Mucosa of rectum (tissue), 2 donors: ENCODE data around the gene ATRIP.
A peak's percentile ranks its signal among the peaks of the same experiment; 100 is the strongest.
"Not testable (repeated sequence)": the region's sequence is repeated elsewhere in the genome, so short reads cannot be mapped to it uniquely, and the experiment has no call there.

ENCODE experiments used
- H3K27ac ChIP-seq, 2 donors: one replicate each; pipeline ENCODE4 v1.7.0; 2013; ENCODE audit warnings: inconsistent platforms in 2 of 2, low read depth in 2 of 2, low read length in 2 of 2
- H3K27me3 ChIP-seq, 2 donors: one replicate each; pipeline ENCODE4 v1.7.0; 2013; ENCODE audit warnings: low read length in 2 of 2; ENCODE audit not compliant: control insufficient read depth in 2 of 2, insufficient read depth in 2 of 2
- H3K36me3 ChIP-seq, 2 donors: one replicate each; pipeline ENCODE4 v1.7.0; 2013; ENCODE audit warnings: low read length in 2 of 2; ENCODE audit not compliant: control insufficient read depth in 2 of 2, insufficient read depth in 2 of 2
- H3K4me1 ChIP-seq, 2 donors: one replicate each; pipeline ENCODE4 v1.7.0; 2013; ENCODE audit warnings: low read length in 2 of 2, mild to moderate bottlenecking in 1 of 2; ENCODE audit not compliant: control insufficient read depth in 2 of 2, insufficient read depth in 2 of 2
- H3K4me3 ChIP-seq, 2 donors: one replicate each; pipeline ENCODE4 v1.7.0; 2013; ENCODE audit warnings: low read length in 2 of 2
- H3K9ac ChIP-seq, 2 donors: one replicate each; pipeline ENCODE4 v1.7.0; 2013; ENCODE audit warnings: low read length in 2 of 2, low read depth in 1 of 2, mild to moderate bottlenecking in 1 of 2
- H3K9me3 ChIP-seq, 2 donors: one replicate each; pipeline ENCODE4 v1.7.0; 2013; ENCODE audit warnings: low read length in 2 of 2; ENCODE audit not compliant: control insufficient read depth in 2 of 2
- donor health status: healthy.
- donor health status: Normal muscosa, but diverticular disease.

Gene ATRIP

GRCh38 chr3:48446425-48447193 lies at the start of gene ATRIP:
Gene ATRIP (plus strand): TSS chr3:48446737. CDS start chr3:48446846, 109 bp downstream.
- peaks cover 18 to 19% of the 10 kb centered on the region in 2 donors for H3K4me1 ChIP-seq
- H3K9ac ChIP-seq, result peak within 1 kb of the TSS; percentile 89 to 95
- H3K27me3 ChIP-seq, result no peaks in the 10 kb centered on the region
- H3K4me3 ChIP-seq, result peak within 1 kb of the TSS; percentile 87 to 96
- peak within 1 kb of the TSS; percentile 85 to 91 for H3K27ac ChIP-seq
- peaks cover 5 to 18% of the 10 kb centered on the region in 2 donors for H3K36me3 ChIP-seq
- H3K9me3 ChIP-seq, result no peaks in the 10 kb centered on the region

GRCh38 chr3:48397767-48398681 lies 48.5 kb upstream of the ATRIP start:
- peaks cover 0 to 1% of the 10 kb centered on the region in 2 donors for H3K36me3 ChIP-seq
- H3K9me3 ChIP-seq, result no peaks in the 10 kb centered on the region
- no peak overlapping the region for H3K9ac ChIP-seq
- H3K4me1 ChIP-seq, result no peaks in the 10 kb centered on the region
- no peak overlapping the region for H3K27ac ChIP-seq
- no peak overlapping the region for H3K4me3 ChIP-seq
- H3K27me3 ChIP-seq, result no peaks in the 10 kb centered on the region

GRCh38 chr3:48398701-48399386 lies 47.7 kb upstream of the ATRIP start:
- peaks cover 0 to 8% of the 10 kb centered on the region in 2 donors for H3K36me3 ChIP-seq
- H3K27me3 ChIP-seq, result no peaks in the 10 kb centered on the region
- no peak overlapping the region for H3K9ac ChIP-seq
- H3K4me1 ChIP-seq, result no peaks in the 10 kb centered on the region
- no peak overlapping the region for H3K27ac ChIP-seq
- H3K4me3 ChIP-seq, result no peak overlapping the region
- H3K9me3 ChIP-seq, result no peaks in the 10 kb centered on the region

GRCh38 chr3:48399387-48400172 lies 47.0 kb upstream of the ATRIP start:
- Histone ChIP-seq H3K9ac (no peak overlapping the region), H3K27me3 (no peaks in the 10 kb centered on the region), H3K27ac (no peak overlapping the region), H3K36me3 (peaks cover 5 to 13% of the 10 kb centered on the region in 2 donors), H3K4me3 (no peak overlapping the region), H3K4me1 (no peaks in the 10 kb centered on the region), H3K9me3 (no peaks in the 10 kb centered on the region)

GRCh38 chr3:48400824-48401433 lies 45.6 kb upstream of the ATRIP start:
- H3K9me3 ChIP-seq, result no peaks in the 10 kb centered on the region
- H3K36me3 ChIP-seq, result peaks cover 10 to 22% of the 10 kb centered on the region in 2 donors
- H3K27ac ChIP-seq, result no peak overlapping the region
- H3K4me1 ChIP-seq, result no peaks in the 10 kb centered on the region
- no peaks in the 10 kb centered on the region for H3K27me3 ChIP-seq
- no peak overlapping the region for H3K9ac ChIP-seq
- no peak overlapping the region for H3K4me3 ChIP-seq

- Histone ChIP-seq H3K36me3 (peaks cover 10 to 25% of the 10 kb centered on the region in 2 donors), H3K27ac (peak overlapping the region; percentile 35 to 40)
- not testable (repeated sequence) for H3K27me3 ChIP-seq, H3K9ac ChIP-seq, H3K4me1 ChIP-seq, H3K4me3 ChIP-seq, H3K9me3 ChIP-seq
Measured at GRCh38 chr3:48401434-48401901, 45.1 kb upstream of the ATRIP start.

- Histone ChIP-seq H3K4me3 (no peak overlapping the region), H3K27ac (peak overlapping the region; percentile 45 to 50), H3K36me3 (peaks cover 18 to 25% of the 10 kb centered on the region in 2 donors), H3K9me3 (no peaks in the 10 kb centered on the region), H3K27me3 (no peaks in the 10 kb centered on the region), H3K4me1 (no peaks in the 10 kb centered on the region), H3K9ac (no peak overlapping the region)
Measured at GRCh38 chr3:48402281-48402732, 44.2 kb upstream of the ATRIP start.

- peaks cover 20 to 25% of the 10 kb centered on the region in 2 donors for H3K36me3 ChIP-seq
- no peaks in the 10 kb centered on the region for H3K9me3 ChIP-seq
- H3K9ac ChIP-seq, result no peak overlapping the region
- no peaks in the 10 kb centered on the region for H3K27me3 ChIP-seq
- no peaks in the 10 kb centered on the region for H3K4me1 ChIP-seq
- H3K4me3 ChIP-seq, result no peak overlapping the region
- peak overlapping the region; percentile 45 to 50 for H3K27ac ChIP-seq
Measured at GRCh38 chr3:48402907-48403306, 43.6 kb upstream of the ATRIP start.
